IMR-90 (cell line): ENCODE measurements around the gene MMP26. TPM values are rescaled to one million over a fixed set of nuclear protein-coding genes. Genes with fewer than 3 reads are reported as not detected.
A peak's percentile ranks its signal among the peaks of the same experiment; 100 is the strongest.

Experiments
- ATAC-seq: fragments of 200-7000 bp; cut with Tn5 transposase; 2 replicates; pipeline ENCODE4 v1.9.1; 2020; ENCODE audit warnings: low read depth, mild to moderate bottlenecking, moderate library complexity
- BruUV-seq: library from RNA; stranded (reverse); fragments of 400-500 nt; replicated peaks from 2 replicates; lab custom pipeline; 2021; lab: Mats Ljungman, UMichigan
- CTCF ChIA-PET: fragments of 300-600 bp; formaldehyde crosslinking; extraction: SDS; loops from one replicate; lab custom pipeline; 2021; ENCODE audit warnings: antibody characterized with exemption; lab: Yijun Ruan, JAX
- POLR2A ChIA-PET: fragments of 300-600 bp; sonication (Branson Sonifier 250); formaldehyde crosslinking; loops from one replicate; lab custom pipeline; 2022; ENCODE audit warnings: antibody characterized with exemption; ENCODE audit not compliant: unreplicated experiment; lab: Charles Lee
- DNase-seq: peaks from one replicate; pipeline ENCODE4 v3.0.0; 2013
- H2AFZ ChIP-seq: replicated peaks from 2 replicates; pipeline ENCODE3; 2013; ENCODE audit warnings: low read length, mild to moderate bottlenecking; ENCODE audit not compliant: poor library complexity
- H2AK5ac ChIP-seq: 2 replicates; pipeline ENCODE4 v1.6.1; 2013; ENCODE audit warnings: low read depth, low read length, inconsistent platforms
- H2AK9ac ChIP-seq: replicated peaks from 2 replicates; pipeline ENCODE3; 2013; ENCODE audit warnings: mild to moderate bottlenecking, low read depth, low read length, moderate library complexity; ENCODE audit not compliant: poor library complexity
- H2BK120ac ChIP-seq: 2 replicates; pipeline ENCODE4 v1.6.1; 2013; ENCODE audit warnings: low read depth, low read length, inconsistent platforms
- H2BK15ac ChIP-seq: 3 replicates; pipeline ENCODE4 v1.6.1; 2013; ENCODE audit warnings: low read depth, low read length, inconsistent platforms
- H2BK20ac ChIP-seq: 2 replicates; pipeline ENCODE4 v1.6.1; 2013; ENCODE audit warnings: low read depth, mild to moderate bottlenecking, inconsistent platforms, low read length, moderate library complexity
- H2BK5ac ChIP-seq: 2 replicates; pipeline ENCODE4 v1.6.1; 2013; ENCODE audit warnings: mild to moderate bottlenecking, low read depth, low read length, inconsistent platforms; ENCODE audit not compliant: poor library complexity, severe bottlenecking
- H3K14ac ChIP-seq: replicated peaks from 2 replicates; pipeline ENCODE4 v1.6.1; 2013; ENCODE audit warnings: low read depth, low read length, inconsistent platforms
- H3K18ac ChIP-seq: 2 replicates; pipeline ENCODE4 v1.6.1; 2013; ENCODE audit warnings: low read depth, low read length, control low read depth
- H3K23ac ChIP-seq: 2 replicates; pipeline ENCODE4 v1.6.1; 2013; ENCODE audit warnings: low read depth, low read length, inconsistent platforms
- H3K27ac ChIP-seq: 2 replicates; pipeline ENCODE4 v1.5.1; 2013; ENCODE audit warnings: mild to moderate bottlenecking, control low read depth, low read length; ENCODE audit not compliant: insufficient read depth
- H3K27me3 ChIP-seq: 2 replicates; pipeline ENCODE4 v1.6.1; 2013; ENCODE audit warnings: low read length; ENCODE audit not compliant: control insufficient read depth, insufficient read depth
- H3K36me3 ChIP-seq: 2 replicates; pipeline ENCODE4 v1.6.1; 2013; ENCODE audit warnings: low read length, mixed read lengths; ENCODE audit not compliant: control insufficient read depth, insufficient read depth
- H3K4ac ChIP-seq: 2 replicates; pipeline ENCODE4 v1.6.1; 2013; ENCODE audit warnings: low read depth, low read length, inconsistent platforms
- H3K4me1 ChIP-seq: 2 replicates; pipeline ENCODE4 v1.6.1; 2013; ENCODE audit warnings: low read length, mixed read lengths; ENCODE audit not compliant: control insufficient read depth, insufficient read depth
- H3K4me2 ChIP-seq: 2 replicates; pipeline ENCODE4 v1.6.1; 2013; ENCODE audit warnings: low read depth, mild to moderate bottlenecking, control low read depth, low read length, moderate library complexity
- H3K4me3 ChIP-seq: 2 replicates; pipeline ENCODE4 v1.5.1; 2013; ENCODE audit warnings: low read depth, mild to moderate bottlenecking, control low read depth, low read length, moderate library complexity; ENCODE audit not compliant: insufficient read depth
- H3K56ac ChIP-seq: 2 replicates; pipeline ENCODE4 v1.6.1; 2013; ENCODE audit warnings: low read length, inconsistent platforms; ENCODE audit not compliant: insufficient read depth; ENCODE audit errors: extremely low read depth
- H3K79me1 ChIP-seq, 2 experiments: 2 replicates each; pipeline ENCODE4 v1.6.1; 2013; ENCODE audit warnings: low read length in 2 of 2, inconsistent platforms in 1 of 2, low read depth in 1 of 2
- H3K9ac ChIP-seq: 2 replicates; pipeline ENCODE4 v1.6.1; 2013; ENCODE audit warnings: low read depth, low read length, control low read depth
- H3K9me1 ChIP-seq: 2 replicates; pipeline ENCODE4 v1.6.1; 2013; ENCODE audit warnings: low read length, inconsistent platforms; ENCODE audit not compliant: insufficient read depth
- H3K9me3 ChIP-seq: 2 replicates; pipeline ENCODE4 v1.6.1; 2013; ENCODE audit warnings: low read length; ENCODE audit not compliant: control insufficient read depth, insufficient read depth
- H4K20me1 ChIP-seq: 2 replicates; pipeline ENCODE4 v1.6.1; 2013; ENCODE audit warnings: low read length, inconsistent platforms; ENCODE audit not compliant: insufficient read depth
- H4K5ac ChIP-seq: 2 replicates; pipeline ENCODE4 v1.6.1; 2013; ENCODE audit warnings: mild to moderate bottlenecking, low read depth, low read length, control low read depth
- H4K8ac ChIP-seq, 2 experiments: 2 replicates each; pipeline ENCODE4 v1.6.1; 2013; ENCODE audit warnings: low read depth in 2 of 2, low read length in 2 of 2, control low read depth in 1 of 2, inconsistent platforms in 1 of 2
- H4K91ac ChIP-seq: 2 replicates; pipeline ENCODE4 v1.6.1; 2013; ENCODE audit warnings: low read depth, low read length, inconsistent platforms; ENCODE audit not compliant: insufficient read depth
- BHLHE40 ChIP-seq: fragments of 150-350 bp; IDR thresholded peaks from 2 replicates; pipeline ENCODE4 v1.6.1; 2016; ENCODE audit warnings: mild to moderate bottlenecking, low read depth, low read length
- CEBPB ChIP-seq: IDR thresholded peaks from 2 replicates; pipeline ENCODE4 v1.6.1; 2012; ENCODE audit warnings: low read depth, low read length, improper control_type of control experiment
- CHD1 ChIP-seq: IDR thresholded peaks from 2 replicates; pipeline ENCODE4 v1.6.1; 2012; ENCODE audit warnings: low read depth, low read length, improper control_type of control experiment
- MXI1 ChIP-seq: IDR thresholded peaks from 2 replicates; pipeline ENCODE4 v1.6.1; 2012; ENCODE audit warnings: low read depth, mild to moderate bottlenecking, low read length, moderate library complexity, borderline replicate concordance
- POLR2A ChIP-seq: IDR thresholded peaks from 2 replicates; pipeline ENCODE4 v1.6.1; 2012; ENCODE audit warnings: mild to moderate bottlenecking, low read depth, low read length
- RAD21 ChIP-seq: IDR thresholded peaks from 2 replicates; pipeline ENCODE4 v1.6.1; 2012; ENCODE audit warnings: low read length, improper control_type of control experiment
- WGBS, 2 experiments: methylation state at CpG; one replicate each; pipeline versions ENCODE4 v1.1.5 to v1.1.7; 2013; ENCODE audit warnings: missing lambda C conversion rate in 2 of 2; ENCODE audit not compliant: insufficient read length in 1 of 2; ENCODE audit errors: extremely low coverage in 2 of 2; 5-methylcytosine and 5-hydroxymethylcytosine counted together
- dilution Hi-C: fragments of 300-500 bp; cut with HindIII; formaldehyde crosslinking; loops from one replicate; pipeline ENCODE4 v1.14.3; 2018; ENCODE audit warnings: low sequenced_read_pairs; ENCODE audit not compliant: unreplicated experiment
- in situ Hi-C: fragments of 300-500 bp; cut with MboI; formaldehyde crosslinking; loops from 3 replicates; pipeline ENCODE4 v1.14.3; 2019; ENCODE audit warnings: low sequenced_read_pairs, inconsistent platforms, mixed read lengths
- intact Hi-C: fragments of 100-400 bp; cut with micrococcal nuclease; formaldehyde crosslinking; loops from 2 replicates; pipeline ENCODE4 v1.10.0; 2022
- polyA plus RNA-seq, 3 experiments: library from polyadenylated mRNA; depleted of rRNA; stranded (reverse); fragments of >200 nt; gene quantifications; 2 replicates each; pipeline ENCODE4 v1.2.3, GENCODE V29; 2012; ENCODE audit warnings: low replicate concordance in 1 of 3
- total RNA-seq: library from RNA; depleted of rRNA; stranded (reverse); fragments of >200 nt; gene quantifications from 2 replicates; pipeline ENCODE4 v1.2.3, GENCODE V29; 2012

Gene MMP26
- total and polyA plus RNA-seq, 2 of the 4 experiments (the other 2 are of a cell fraction), result not detected

DNA sequence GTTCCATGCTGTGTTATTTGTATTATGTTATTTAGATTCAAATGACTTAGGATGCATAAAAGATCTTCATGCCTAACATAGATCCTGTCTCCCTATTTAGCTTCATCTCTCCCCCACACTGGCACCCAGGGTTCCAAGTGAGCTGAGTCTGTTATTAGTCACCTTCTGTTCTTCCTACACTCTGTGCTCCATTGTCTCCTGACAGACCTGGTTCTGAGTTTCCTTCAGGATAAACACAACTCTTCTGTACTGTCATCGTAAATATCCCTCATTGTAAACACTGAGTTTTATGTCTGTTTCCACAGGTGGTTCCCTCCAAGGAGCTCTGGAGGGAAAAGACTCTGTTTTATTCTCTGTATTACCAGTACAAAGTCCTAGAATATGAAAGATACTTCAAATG, 8.7 kb downstream of the MMP26 start:
- Histone ChIP-seq H3K18ac (no peak overlapping the region), H3K4me1 (no peaks in the 10 kb centered on the region), H3K27me3 (no peaks in the 10 kb centered on the region), H2BK120ac (no peak overlapping the region), H3K9me3 (no peaks in the 10 kb centered on the region), H2BK5ac (no peak overlapping the region), H3K79me1 (no peaks in the 10 kb centered on the region), H4K8ac (no peak overlapping the region), H3K23ac (no peak overlapping the region), H4K5ac (no peak overlapping the region), H3K14ac (no peak overlapping the region), H2AFZ (no peak overlapping the region), H3K4ac (no peak overlapping the region), H2AK9ac (no peak overlapping the region), H3K36me3 (no peaks in the 10 kb centered on the region), H2AK5ac (no peak overlapping the region), H3K9me1 (no peaks in the 10 kb centered on the region; the same call in 1 of the 2 replicates), H3K9ac (no peak overlapping the region), H2BK15ac (no peak overlapping the region), H2BK20ac (no peak overlapping the region), H3K4me3 (no peak overlapping the region), H3K4me2 (no peak overlapping the region), H4K91ac (no peak overlapping the region), H4K20me1 (no peaks in the 10 kb centered on the region), H3K27ac (no peak overlapping the region), H3K56ac (no peak overlapping the region)
- no TSS peak for BruUV-seq
- TF ChIP-seq POLR2A (no peak), BHLHE40 (no peak), CHD1 (no peak), MXI1 (no peak), RAD21 (no peak), CEBPB (no peak)
- CTCF ChIA-PET, result interaction anchor here (0.7 kb wide), 1 partner anchor 11 kb away, joined by 3 read pairs; no protein-coding TSS in a partner anchor
- ATAC-seq (no peak), DNase-seq (peak; percentile 21)
- POLR2A ChIA-PET, result no interaction called here
- intact Hi-C loops (no loop called here), dilution Hi-C loops (no loop called here), in situ Hi-C loops (no loop called here)
- WGBS, 2 experiments, result no CpG with 5 or more reads among the region's 1 CpG
